GM23338 (cell line): Measurements from ENCODE around the gene CYP4F22.

Experiments used
- EZH2 ChIP-seq: fragments of 200-600 bp; sonication (generic); IDR thresholded peaks from one replicate; pipeline ENCODE4 v1.8.0; 2017; ENCODE audit warnings: antibody characterized with exemption, mild to moderate bottlenecking, low read depth; ENCODE audit not compliant: unreplicated experiment
- EZH2phosphoT487 ChIP-seq: fragments of 200-600 bp; sonication (generic); IDR thresholded peaks from one replicate; pipeline ENCODE4 v1.8.1; 2018; ENCODE audit warnings: antibody characterized with exemption; ENCODE audit not compliant: unreplicated experiment
- JUNB ChIP-seq: IDR thresholded peaks from one replicate; pipeline ENCODE4 v1.6.1; 2016; ENCODE audit warnings: antibody characterized with exemption; ENCODE audit not compliant: unreplicated experiment
- POLR2AphosphoS5 ChIP-seq: IDR thresholded peaks from 2 replicates; pipeline ENCODE4 v1.6.1; 2016; ENCODE audit warnings: antibody characterized with exemption, low read depth
- STAT1 ChIP-seq: IDR thresholded peaks from one replicate; pipeline ENCODE4 v1.6.1; 2016; ENCODE audit warnings: antibody characterized with exemption; ENCODE audit not compliant: unreplicated experiment
- TF ChIP-seq, protein P1 (sequence below): IDR thresholded peaks from one replicate; pipeline ENCODE4 v1.6.1; 2018; ENCODE audit warnings: antibody characterized with exemption; ENCODE audit not compliant: unreplicated experiment
- TF ChIP-seq, protein P2 (sequence below), 2 experiments: fragments of 200-600 bp in 1 of 2; sonication (generic) in 1 of 2; conservative IDR thresholded peaks; 2 replicates each; pipeline versions ENCODE4 v1.5.1 to v1.6.1; 2016 to 2017; ENCODE audit warnings: antibody characterized with exemption in 2 of 2, low read depth in 2 of 2, mild to moderate bottlenecking in 2 of 2, moderate library complexity in 1 of 2
- TF ChIP-seq, protein P3 (sequence below): IDR thresholded peaks from 2 replicates; pipeline ENCODE4 v1.6.1; 2016; ENCODE audit warnings: antibody characterized with exemption

GRCh38 chr19:15525291-15525690, 17.0 kb downstream of the CYP4F22 start:
- TF ChIP-seq, protein P1, sequence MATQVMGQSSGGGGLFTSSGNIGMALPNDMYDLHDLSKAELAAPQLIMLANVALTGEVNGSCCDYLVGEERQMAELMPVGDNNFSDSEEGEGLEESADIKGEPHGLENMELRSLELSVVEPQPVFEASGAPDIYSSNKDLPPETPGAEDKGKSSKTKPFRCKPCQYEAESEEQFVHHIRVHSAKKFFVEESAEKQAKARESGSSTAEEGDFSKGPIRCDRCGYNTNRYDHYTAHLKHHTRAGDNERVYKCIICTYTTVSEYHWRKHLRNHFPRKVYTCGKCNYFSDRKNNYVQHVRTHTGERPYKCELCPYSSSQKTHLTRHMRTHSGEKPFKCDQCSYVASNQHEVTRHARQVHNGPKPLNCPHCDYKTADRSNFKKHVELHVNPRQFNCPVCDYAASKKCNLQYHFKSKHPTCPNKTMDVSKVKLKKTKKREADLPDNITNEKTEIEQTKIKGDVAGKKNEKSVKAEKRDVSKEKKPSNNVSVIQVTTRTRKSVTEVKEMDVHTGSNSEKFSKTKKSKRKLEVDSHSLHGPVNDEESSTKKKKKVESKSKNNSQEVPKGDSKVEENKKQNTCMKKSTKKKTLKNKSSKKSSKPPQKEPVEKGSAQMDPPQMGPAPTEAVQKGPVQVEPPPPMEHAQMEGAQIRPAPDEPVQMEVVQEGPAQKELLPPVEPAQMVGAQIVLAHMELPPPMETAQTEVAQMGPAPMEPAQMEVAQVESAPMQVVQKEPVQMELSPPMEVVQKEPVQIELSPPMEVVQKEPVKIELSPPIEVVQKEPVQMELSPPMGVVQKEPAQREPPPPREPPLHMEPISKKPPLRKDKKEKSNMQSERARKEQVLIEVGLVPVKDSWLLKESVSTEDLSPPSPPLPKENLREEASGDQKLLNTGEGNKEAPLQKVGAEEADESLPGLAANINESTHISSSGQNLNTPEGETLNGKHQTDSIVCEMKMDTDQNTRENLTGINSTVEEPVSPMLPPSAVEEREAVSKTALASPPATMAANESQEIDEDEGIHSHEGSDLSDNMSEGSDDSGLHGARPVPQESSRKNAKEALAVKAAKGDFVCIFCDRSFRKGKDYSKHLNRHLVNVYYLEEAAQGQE = no peak
- TF ChIP-seq, protein P2, sequence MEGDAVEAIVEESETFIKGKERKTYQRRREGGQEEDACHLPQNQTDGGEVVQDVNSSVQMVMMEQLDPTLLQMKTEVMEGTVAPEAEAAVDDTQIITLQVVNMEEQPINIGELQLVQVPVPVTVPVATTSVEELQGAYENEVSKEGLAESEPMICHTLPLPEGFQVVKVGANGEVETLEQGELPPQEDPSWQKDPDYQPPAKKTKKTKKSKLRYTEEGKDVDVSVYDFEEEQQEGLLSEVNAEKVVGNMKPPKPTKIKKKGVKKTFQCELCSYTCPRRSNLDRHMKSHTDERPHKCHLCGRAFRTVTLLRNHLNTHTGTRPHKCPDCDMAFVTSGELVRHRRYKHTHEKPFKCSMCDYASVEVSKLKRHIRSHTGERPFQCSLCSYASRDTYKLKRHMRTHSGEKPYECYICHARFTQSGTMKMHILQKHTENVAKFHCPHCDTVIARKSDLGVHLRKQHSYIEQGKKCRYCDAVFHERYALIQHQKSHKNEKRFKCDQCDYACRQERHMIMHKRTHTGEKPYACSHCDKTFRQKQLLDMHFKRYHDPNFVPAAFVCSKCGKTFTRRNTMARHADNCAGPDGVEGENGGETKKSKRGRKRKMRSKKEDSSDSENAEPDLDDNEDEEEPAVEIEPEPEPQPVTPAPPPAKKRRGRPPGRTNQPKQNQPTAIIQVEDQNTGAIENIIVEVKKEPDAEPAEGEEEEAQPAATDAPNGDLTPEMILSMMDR (conservative IDR thresholded peaks at IDR 0.05; ENCODE audit: low read depth in 2 of 2) = no peak
- TF ChIP-seq EZH2 (no peak), POLR2AphosphoS5 (no peak), EZH2phosphoT487 (no peak), STAT1 (no peak), JUNB (no peak)
- TF ChIP-seq, protein P3, sequence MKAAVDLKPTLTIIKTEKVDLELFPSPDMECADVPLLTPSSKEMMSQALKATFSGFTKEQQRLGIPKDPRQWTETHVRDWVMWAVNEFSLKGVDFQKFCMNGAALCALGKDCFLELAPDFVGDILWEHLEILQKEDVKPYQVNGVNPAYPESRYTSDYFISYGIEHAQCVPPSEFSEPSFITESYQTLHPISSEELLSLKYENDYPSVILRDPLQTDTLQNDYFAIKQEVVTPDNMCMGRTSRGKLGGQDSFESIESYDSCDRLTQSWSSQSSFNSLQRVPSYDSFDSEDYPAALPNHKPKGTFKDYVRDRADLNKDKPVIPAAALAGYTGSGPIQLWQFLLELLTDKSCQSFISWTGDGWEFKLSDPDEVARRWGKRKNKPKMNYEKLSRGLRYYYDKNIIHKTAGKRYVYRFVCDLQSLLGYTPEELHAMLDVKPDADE = no peak
